Measurements from ENCODE around the gene MINDY2.
A peak's percentile ranks its signal among the peaks of the same experiment; 100 is the strongest.
"Not testable (repeated sequence)": the region's sequence is repeated elsewhere in the genome, so short reads cannot be mapped to it uniquely, and the experiment has no call there.

The MINDY2 gene

GRCh38 chr15:58752716-58753115, 18.4 kb upstream of the MINDY2 start:
- DNase-seq = no peak

GRCh38 chr15:58755350-58755749, 15.8 kb upstream of the MINDY2 start:
- DNase-seq = no peak

- no peak for DNase-seq
Observed at GRCh38 chr15:58755956-58756355, 15.1 kb upstream of the MINDY2 start.

- no peak for DNase-seq
Observed at GRCh38 chr15:58758141-58758540, 13.0 kb upstream of the MINDY2 start.

GRCh38 chr15:58760385-58761009, 10.6 kb upstream of the MINDY2 start:
- DNase-seq = no peak

- peak in 1 of 2 donors; percentile 26 for DNase-seq
Observed at GRCh38 chr15:58761010-58761388, 10.1 kb upstream of the MINDY2 start.

GRCh38 chr15:58762285-58762684, 8.8 kb upstream of the MINDY2 start:
- no peak for DNase-seq

GRCh38 chr15:58762731-58763130, 8.4 kb upstream of the MINDY2 start:
- DNase-seq = no peak

GRCh38 chr15:58764468-58764867, 6.6 kb upstream of the MINDY2 start:
- no peak for DNase-seq

GRCh38 chr15:58766290-58766689, 4.8 kb upstream of the MINDY2 start:
- DNase-seq = no peak

- not testable (repeated sequence) for DNase-seq
Observed at GRCh38 chr15:58768601-58769004, 2.5 kb upstream of the MINDY2 start.

GRCh38 chr15:58770519-58770856, 614 bp upstream of the MINDY2 start:
- peak; percentile 21 to 42 for DNase-seq

- DNase-seq = peak in 1 of 2 donors; percentile 6
Observed at GRCh38 chr15:58771621-58772250, 634 bp downstream of the MINDY2 start.

GRCh38 chr15:58773024-58773423, 1.9 kb downstream of the MINDY2 start:
- DNase-seq = no peak

GRCh38 chr15:58775402-58775801, 4.3 kb downstream of the MINDY2 start:
- no peak for DNase-seq

- no peak for DNase-seq
Observed at GRCh38 chr15:58777107-58777506, 6.0 kb downstream of the MINDY2 start.

GRCh38 chr15:58779554-58779953, 8.5 kb downstream of the MINDY2 start:
- DNase-seq = no peak

- no peak for DNase-seq
Observed at GRCh38 chr15:58785355-58785754, 14.3 kb downstream of the MINDY2 start.

GRCh38 chr15:58788056-58788710, 17.1 kb downstream of the MINDY2 start:
- no peak for DNase-seq

GRCh38 chr15:58793862-58794261, 22.8 kb downstream of the MINDY2 start:
- DNase-seq = no peak

GRCh38 chr15:58795825-58796224, 24.7 kb downstream of the MINDY2 start:
- no peak for DNase-seq

- no peak for DNase-seq
Observed at GRCh38 chr15:58797505-58797904, 26.4 kb downstream of the MINDY2 start.

- DNase-seq = no peak
Observed at GRCh38 chr15:58805095-58805494, 34.0 kb downstream of the MINDY2 start.

GRCh38 chr15:58823267-58823666, 52.2 kb downstream of the MINDY2 start:
- DNase-seq = not testable (repeated sequence)

- no peak for DNase-seq
Observed at GRCh38 chr15:58830556-58830955, 59.5 kb downstream of the MINDY2 start.
